ENCODE data around the gene CD274. TPM values are rescaled to one million over a fixed set of nuclear protein-coding genes. Genes with fewer than 3 reads are reported as not detected.
A peak's percentile ranks its signal among the peaks of the same experiment; 100 is the strongest.

CD274 gene
- total and polyA plus RNA-seq, 2 donors (not counting 3 experiments of a cell fraction or from before 2014, with no cell fraction given): 25.4 to 26.8 TPM

DNA sequence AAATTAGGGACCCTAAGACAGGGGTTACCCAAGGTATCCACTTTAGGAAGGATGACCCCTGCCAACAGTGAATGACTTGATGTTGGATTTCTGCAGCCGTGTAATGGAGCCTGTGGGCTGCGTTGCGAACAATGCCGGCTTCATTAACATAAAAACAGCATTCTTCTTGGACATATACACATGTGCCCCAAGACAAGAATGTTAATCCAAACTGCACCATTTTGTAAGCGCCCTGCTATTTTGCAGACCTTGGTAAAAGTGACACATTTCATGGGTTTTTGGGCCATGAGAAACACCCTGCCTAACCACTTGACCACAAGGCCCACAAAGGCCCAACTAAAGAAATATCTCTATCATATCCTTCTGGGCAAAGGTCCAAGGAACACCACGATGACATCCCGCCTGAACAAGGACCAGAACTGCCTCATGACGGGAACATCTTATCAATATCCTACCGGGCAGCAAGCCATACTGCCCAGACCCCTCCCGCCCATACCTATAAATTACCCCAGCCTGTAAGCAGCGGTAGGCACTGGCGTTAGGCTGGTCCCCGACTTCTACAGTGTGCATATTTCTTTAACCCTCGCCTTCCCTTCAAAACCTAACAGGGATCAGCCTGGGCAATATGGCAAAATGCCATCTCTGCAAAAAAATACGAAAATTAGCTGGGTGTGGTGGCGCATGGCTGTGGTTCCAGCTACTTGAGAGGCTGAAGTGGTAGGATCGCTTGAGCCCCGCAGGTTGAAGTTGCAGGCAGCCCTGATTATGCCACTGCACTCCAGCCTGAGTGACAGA is 50.3 kb downstream of the CD274 start:
- H4K20me1 ChIP-seq (replicated peaks; ENCODE audit: control insufficient read depth, extremely low read depth, insufficient read depth, low read length): no peaks in the 10 kb centered on the region
- peak; percentile 83 for FAIRE-seq
- CTCF ChIA-PET: interaction anchor here (0.7 to 3.7 kb wide), 5 partner anchors 8 to 100 kb away, joined by 3 to 19 read pairs (median 8); partner anchors contain the start of genes CD274 and PDCD1LG2
- peak overlapping the region; percentile 89 for H3K27ac ChIP-seq (ENCODE audit: insufficient read depth, low read depth, low read length)
- no peaks in the 10 kb centered on the region for H3K9me3 ChIP-seq (replicated peaks; ENCODE audit: control insufficient read depth, insufficient read depth, low read length)
- peak overlapping the region; percentile 64 for H3K4me2 ChIP-seq (ENCODE audit: insufficient read depth, low read length)
- TF ChIP-seq POLR2AphosphoS5 (IDR thresholded peaks at IDR 0.05; ENCODE audit: insufficient read depth, low read depth, low read length) (peak; percentile 63), FOS (IDR thresholded peaks at IDR 0.05; ENCODE audit: borderline replicate concordance, insufficient read depth, low read length) (peak; percentile 60), POLR2A (IDR thresholded peaks at IDR 0.05; ENCODE audit: low read depth, low read length) (peak; percentile 81), GATA2 (IDR thresholded peaks at IDR 0.05; ENCODE audit: insufficient read depth, insufficient read length, low read depth, low read length) (peak; percentile 87)
- TF ChIP-seq, protein P1, sequence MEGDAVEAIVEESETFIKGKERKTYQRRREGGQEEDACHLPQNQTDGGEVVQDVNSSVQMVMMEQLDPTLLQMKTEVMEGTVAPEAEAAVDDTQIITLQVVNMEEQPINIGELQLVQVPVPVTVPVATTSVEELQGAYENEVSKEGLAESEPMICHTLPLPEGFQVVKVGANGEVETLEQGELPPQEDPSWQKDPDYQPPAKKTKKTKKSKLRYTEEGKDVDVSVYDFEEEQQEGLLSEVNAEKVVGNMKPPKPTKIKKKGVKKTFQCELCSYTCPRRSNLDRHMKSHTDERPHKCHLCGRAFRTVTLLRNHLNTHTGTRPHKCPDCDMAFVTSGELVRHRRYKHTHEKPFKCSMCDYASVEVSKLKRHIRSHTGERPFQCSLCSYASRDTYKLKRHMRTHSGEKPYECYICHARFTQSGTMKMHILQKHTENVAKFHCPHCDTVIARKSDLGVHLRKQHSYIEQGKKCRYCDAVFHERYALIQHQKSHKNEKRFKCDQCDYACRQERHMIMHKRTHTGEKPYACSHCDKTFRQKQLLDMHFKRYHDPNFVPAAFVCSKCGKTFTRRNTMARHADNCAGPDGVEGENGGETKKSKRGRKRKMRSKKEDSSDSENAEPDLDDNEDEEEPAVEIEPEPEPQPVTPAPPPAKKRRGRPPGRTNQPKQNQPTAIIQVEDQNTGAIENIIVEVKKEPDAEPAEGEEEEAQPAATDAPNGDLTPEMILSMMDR (IDR thresholded peaks at IDR 0.05; ENCODE audit: extremely low read depth in 1 of 2, insufficient read depth in 1 of 2, low read depth in 1 of 2, low read length in 2 of 2): no peak
- peak overlapping the region; percentile 65 for H3K9ac ChIP-seq (replicated peaks; ENCODE audit: extremely low read depth, insufficient read depth, low read length)
- H2AFZ ChIP-seq (ENCODE audit: low read depth, low read length): peak overlapping the region; percentile 27
- TSS peak; percentile 76 for BruUV-seq (replicated peaks)
- H3K9me1 ChIP-seq (replicated peaks; ENCODE audit: control insufficient read depth, extremely low read depth, insufficient read depth, low read length): no peaks in the 10 kb centered on the region
- POLR2A ChIA-PET: interaction anchor here (0.6 to 2.4 kb wide), 7 partner anchors 9 to 50 kb away, joined by 3 to 25 read pairs (median 4); partner anchors contain the start of genes CD274 and PDCD1LG2
- DNase-seq (ENCODE audit: low read depth, low spot score): peak; percentile 71
- H3K4me3 ChIP-seq (replicated peaks in 1 of 3; ENCODE audit: insufficient read depth in 1 of 3, low read depth in 1 of 3, low read length in 3 of 3): no peak overlapping the region
- H3K79me2 ChIP-seq (ENCODE audit: control insufficient read depth, insufficient read depth, low read length): no peaks in the 10 kb centered on the region
- dilution Hi-C loops (cut with MboI; ENCODE audit: extremely low pct_ligation_motif_present, low sequenced_read_pairs) (no loop called here), intact Hi-C loops (cut with micrococcal nuclease) (loop anchor here (1.0 kb wide), 4 partner anchors 9 to 231 kb away; partner anchors contain the start of gene CD274)
- H3K4me1 ChIP-seq (ENCODE audit: control insufficient read depth, extremely low read depth, insufficient read depth, low read length): peaks cover 33% of the 10 kb centered on the region
- no peaks in the 10 kb centered on the region for H3K36me3 ChIP-seq (ENCODE audit: control insufficient read depth in 2 of 2, extremely low read depth in 1 of 2, insufficient read depth in 2 of 2, low read length in 2 of 2)
- H3K27me3 ChIP-seq (ENCODE audit: control insufficient read depth in 2 of 2, insufficient read depth in 2 of 2, low read length in 2 of 2): no peaks in the 10 kb centered on the region

Data from endothelial cell of umbilical vein (primary cell).